Activated CD4-positive, alpha-beta T cell treated with anti-CD3 and anti-CD28 coated beads, Interleukin-2, amount 50 U/mL, for 16 hours (primary cell): ENCODE data around the gene UBAP2.

Experiments
- DNase-seq: peaks from one replicate; pipeline ENCODE4 v3.0.0-alpha.2; 2020

The UBAP2 gene

GRCh38 chr9:33919276-33919897 lies 129.3 kb downstream of the UBAP2 start:
- no peak for DNase-seq

GRCh38 chr9:33917036-33917435 lies 131.7 kb downstream of the UBAP2 start:
- no peak for DNase-seq

GRCh38 chr9:33914887-33915628 lies 133.6 kb downstream of the UBAP2 start:
- DNase-seq = no peak

- DNase-seq = no peak
Measured at GRCh38 chr9:33913541-33913940, 135.1 kb downstream of the UBAP2 start.

- no peak for DNase-seq
Measured at GRCh38 chr9:33908749-33909148, 139.9 kb downstream of the UBAP2 start.

GRCh38 chr9:33908114-33908513 lies 140.6 kb downstream of the UBAP2 start:
- DNase-seq = no peak

GRCh38 chr9:33907347-33907746 lies 141.3 kb downstream of the UBAP2 start:
- no peak for DNase-seq

- DNase-seq = no peak
Measured at GRCh38 chr9:33906769-33907168, 141.9 kb downstream of the UBAP2 start.

- no peak for DNase-seq
Measured at GRCh38 chr9:33905137-33905536, 143.6 kb downstream of the UBAP2 start.

GRCh38 chr9:33903157-33903780 lies 145.4 kb downstream of the UBAP2 start:
- DNase-seq = no peak

GRCh38 chr9:33894316-33894715 lies 154.4 kb downstream of the UBAP2 start:
- no peak for DNase-seq

GRCh38 chr9:33893861-33894260 lies 154.8 kb downstream of the UBAP2 start:
- DNase-seq = no peak

GRCh38 chr9:33885948-33886347 lies 162.7 kb downstream of the UBAP2 start:
- DNase-seq = no peak

GRCh38 chr9:33884856-33885701 lies 163.6 kb downstream of the UBAP2 start:
- DNase-seq = no peak

GRCh38 chr9:33881635-33882034 lies 167.1 kb downstream of the UBAP2 start:
- DNase-seq = no peak

- no peak for DNase-seq
Measured at GRCh38 chr9:33880211-33881089, 168.2 kb downstream of the UBAP2 start.

GRCh38 chr9:33878691-33879366 lies 169.9 kb downstream of the UBAP2 start:
- no peak for DNase-seq

GRCh38 chr9:33877727-33878489 lies 170.8 kb downstream of the UBAP2 start:
- DNase-seq = no peak
